OCI-LY1 (cell line): ENCODE measurements around the gene BAD.

Experiments used
- H2AFZ ChIP-seq: fragments of 200-600 bp; sonication (generic), shearing (Covaris generic); 2 replicates; pipeline ENCODE4 v1.6.0; 2014; ENCODE audit warnings: antibody characterized with exemption, mild to moderate bottlenecking, low read length
- H3F3A ChIP-seq: fragments of 200-600 bp; sonication (generic), shearing (Covaris generic); 2 replicates; pipeline ENCODE4 v1.6.0; 2014; ENCODE audit warnings: mild to moderate bottlenecking, antibody characterized with exemption, low read length, moderate library complexity; ENCODE audit not compliant: insufficient read depth
- H3K27ac ChIP-seq: fragments of 200-600 bp; sonication (generic); 2 replicates; pipeline ENCODE4 v1.5.1; 2014; ENCODE audit warnings: low read length, mixed run types, mild to moderate bottlenecking, low read depth; ENCODE audit not compliant: poor library complexity, severe bottlenecking
- H3K27me3 ChIP-seq: fragments of 200-600 bp; sonication (generic); 2 replicates; pipeline ENCODE4 v1.6.0; 2014; ENCODE audit warnings: antibody characterized with exemption, mild to moderate bottlenecking, low read length, moderate library complexity; ENCODE audit not compliant: insufficient read depth
- H3K36me3 ChIP-seq: fragments of 200-600 bp; sonication (generic); 2 replicates; pipeline ENCODE4 v1.6.1; 2014; ENCODE audit warnings: mild to moderate bottlenecking, antibody characterized with exemption, low read length, moderate library complexity, mixed read lengths; ENCODE audit not compliant: insufficient read depth
- H3K4me1 ChIP-seq: fragments of 200-600 bp; sonication (generic); 2 replicates; pipeline ENCODE4 v1.5.1; 2014; ENCODE audit warnings: mild to moderate bottlenecking, low read length, moderate library complexity; ENCODE audit not compliant: insufficient read depth, severe bottlenecking
- H3K4me2 ChIP-seq: fragments of 200-600 bp; sonication (generic), shearing (Covaris generic); 2 replicates; pipeline ENCODE4 v1.6.1; 2014; ENCODE audit warnings: low read length
- H3K4me3 ChIP-seq: fragments of 200-600 bp; sonication (generic); 2 replicates; pipeline ENCODE4 v1.5.1; 2014; ENCODE audit warnings: low read length, low read depth, mild to moderate bottlenecking, mixed read lengths; ENCODE audit not compliant: poor library complexity, severe bottlenecking
- H3K79me2 ChIP-seq: fragments of 200-600 bp; shearing (Covaris generic); 2 replicates; pipeline ENCODE4 v1.6.1; 2016; ENCODE audit warnings: mixed run types, low read length, mixed read lengths; ENCODE audit not compliant: insufficient read depth
- H3K9ac ChIP-seq: fragments of 200-600 bp; sonication (generic), shearing (Covaris generic); 2 replicates; pipeline ENCODE4 v1.6.1; 2014; ENCODE audit warnings: mild to moderate bottlenecking, low read length, mixed read lengths
- H3K9me2 ChIP-seq: fragments of 200-600 bp; sonication (generic), shearing (Covaris generic); 2 replicates; pipeline ENCODE4 v1.6.1; 2014; ENCODE audit warnings: low read depth, mild to moderate bottlenecking, low read length, mixed read lengths
- H3K9me3 ChIP-seq: fragments of 200-600 bp; shearing (Covaris generic); 2 replicates; pipeline ENCODE4 v1.6.1; 2014; ENCODE audit warnings: low read length, mixed read lengths
- H4K20me1 ChIP-seq: fragments of 200-600 bp; sonication (generic), shearing (Covaris generic); 2 replicates; pipeline ENCODE4 v1.6.0; 2016; ENCODE audit warnings: mild to moderate bottlenecking, low read length; ENCODE audit not compliant: insufficient read depth
- CTCF ChIP-seq: fragments of 200-600 bp; sonication (generic), shearing (Covaris generic); IDR thresholded peaks from 2 replicates; pipeline ENCODE4 v1.5.1; 2017; ENCODE audit warnings: mild to moderate bottlenecking, antibody characterized with exemption, low read length, moderate library complexity, mixed read lengths
- EZH2 ChIP-seq: fragments of 200-600 bp; sonication (generic), shearing (Covaris generic); IDR thresholded peaks from 2 replicates; pipeline ENCODE4 v1.8.0; 2017; ENCODE audit warnings: borderline replicate concordance, mixed run types, mild to moderate bottlenecking, antibody characterized with exemption, low read length, moderate library complexity, mixed read lengths

The BAD gene

DNA sequence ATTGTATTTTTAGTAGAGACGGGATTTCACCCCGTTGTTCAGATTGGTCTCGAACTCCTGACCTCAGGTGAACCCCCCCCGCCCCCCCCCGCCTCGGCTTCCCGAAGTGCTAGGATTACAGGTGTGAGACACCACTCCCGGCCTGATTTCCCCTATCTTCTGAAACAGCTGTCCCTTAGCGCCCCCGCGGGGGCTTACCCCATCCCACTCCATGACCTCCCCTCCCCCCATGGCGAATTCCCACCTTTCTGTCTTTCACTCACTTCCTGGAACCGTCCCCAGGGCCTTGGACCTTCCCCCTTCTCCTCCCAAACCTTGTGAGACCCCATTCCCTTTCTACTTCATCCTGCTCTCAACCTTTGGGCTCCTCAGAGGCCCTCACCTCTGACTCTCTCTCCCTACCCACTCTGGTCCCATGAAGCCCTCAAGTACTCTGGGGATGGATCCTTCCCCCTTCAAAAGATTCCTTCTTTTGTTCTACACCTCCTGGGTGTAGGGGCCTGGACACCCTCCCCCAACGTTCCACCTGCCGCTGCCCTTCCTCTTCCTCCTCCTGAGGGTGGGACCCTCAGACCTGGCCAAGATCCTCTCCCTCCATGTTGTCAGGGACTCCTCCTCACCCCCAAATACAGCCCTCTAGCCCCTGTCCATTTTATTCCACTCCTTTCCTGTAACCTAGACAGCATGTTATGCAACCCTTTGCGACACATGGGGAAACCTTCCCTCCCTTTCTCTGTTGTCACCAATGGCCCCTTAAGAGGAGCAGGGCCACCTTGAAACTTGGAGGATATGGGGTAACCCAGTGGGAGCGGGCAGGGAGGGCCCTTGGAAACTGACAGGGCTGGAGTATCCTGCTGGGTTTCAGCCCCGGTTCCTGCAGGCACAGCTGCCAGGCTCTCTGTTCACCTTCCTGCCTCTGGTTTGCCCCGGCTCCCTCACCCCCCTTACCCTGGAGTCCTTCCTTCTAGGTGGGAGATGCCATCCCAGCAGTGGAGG, 34.6 kb upstream of the BAD start:
- Histone ChIP-seq H3K27me3 (no peaks in the 10 kb centered on the region), H3K9me2 (no peaks in the 10 kb centered on the region), H3K4me3 (peak overlapping the region; percentile 89), H3K9me3 (no peaks in the 10 kb centered on the region), H3K4me1 (peaks cover 18% of the 10 kb centered on the region), H3K4me2 (peak overlapping the region; percentile 73), H3K9ac (peak overlapping the region; percentile 91), H3K27ac (peak overlapping the region; percentile 94), H3K79me2 (no peaks in the 10 kb centered on the region), H2AFZ (no peak overlapping the region), H3K36me3 (peaks cover 34% of the 10 kb centered on the region; the same call in 1 of the 2 replicates), H4K20me1 (no peaks in the 10 kb centered on the region), H3F3A (no peaks in the 10 kb centered on the region)
- no peak for TF ChIP-seq EZH2
- TF ChIP-seq CTCF, result no peak

DNA sequence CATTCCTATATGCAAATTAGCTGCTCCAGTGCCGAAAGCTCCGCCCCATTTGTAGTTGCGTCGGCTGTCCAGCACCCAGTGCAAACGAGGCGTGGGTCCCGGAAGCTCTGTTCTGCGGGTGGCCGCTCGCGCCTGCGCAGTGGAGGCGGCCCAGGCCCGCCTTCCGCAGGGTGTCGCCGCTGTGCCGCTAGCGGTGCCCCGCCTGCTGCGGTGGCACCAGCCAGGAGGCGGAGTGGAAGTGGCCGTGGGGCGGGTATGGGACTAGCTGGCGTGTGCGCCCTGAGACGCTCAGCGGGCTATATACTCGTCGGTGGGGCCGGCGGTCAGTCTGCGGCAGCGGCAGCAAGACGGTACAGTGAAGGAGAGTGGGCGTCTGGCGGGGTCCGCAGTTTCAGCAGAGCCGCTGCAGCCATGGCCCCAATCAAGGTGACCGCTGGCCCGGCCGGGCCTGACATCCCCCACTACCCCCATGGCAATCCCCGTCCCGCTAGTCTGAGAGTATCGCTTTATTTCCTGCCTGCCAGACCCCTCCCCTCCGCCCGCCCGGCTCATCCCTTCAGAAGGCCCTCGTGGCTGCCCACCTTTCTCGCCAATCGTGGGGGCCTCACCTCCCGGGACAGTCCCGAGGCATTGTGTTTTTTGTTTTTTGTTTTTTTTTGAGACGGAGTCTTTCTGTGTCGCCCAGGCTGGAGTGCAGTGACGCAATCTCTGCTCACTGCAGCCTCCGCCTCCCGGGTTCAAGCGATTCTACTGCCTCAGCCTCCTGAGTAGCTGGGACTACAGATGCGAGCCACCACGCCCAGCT, 33.7 kb upstream of the BAD start, which contains the start of gene PRDX5:
PRDX5 (plus strand) TSS at position 161 of the 805 bp plus-strand sequence; CDS start at position 256, 95 bp downstream.
- Histone ChIP-seq H3K9ac (peak within 1 kb of the TSS; percentile 91), H3K27ac (peak within 1 kb of the TSS; percentile 94), H3K27me3 (no peaks in the 10 kb centered on the region), H3K36me3 (peaks cover 37% of the 10 kb centered on the region; the same call in 1 of the 2 replicates), H3F3A (no peaks in the 10 kb centered on the region), H2AFZ (no peak within 1 kb of the TSS), H3K9me3 (no peaks in the 10 kb centered on the region), H3K4me2 (peak within 1 kb of the TSS; percentile 73), H3K79me2 (no peaks in the 10 kb centered on the region), H3K9me2 (no peaks in the 10 kb centered on the region), H3K4me3 (peak within 1 kb of the TSS; percentile 89), H4K20me1 (no peaks in the 10 kb centered on the region), H3K4me1 (peaks cover 18% of the 10 kb centered on the region)
- TF ChIP-seq CTCF, result peak; percentile 36; the same call in 1 of the 2 replicates
- no peak for TF ChIP-seq EZH2

GRCh38 chr11:64317325-64317960, 33.0 kb upstream of the BAD start, which contains the start of gene TRMT112:
TRMT112 (minus strand) TSS chr11:64317559; CDS start chr11:64317526, 33 bp downstream.
- Histone ChIP-seq H3K36me3 (peaks cover 44% of the 10 kb centered on the region; the same call in 1 of the 2 replicates), H3K27me3 (no peaks in the 10 kb centered on the region), H4K20me1 (no peaks in the 10 kb centered on the region), H3K4me3 (peak within 1 kb of the TSS; percentile 89), H3K9me2 (no peaks in the 10 kb centered on the region), H3K4me1 (peaks cover 18% of the 10 kb centered on the region), H3K27ac (peak within 1 kb of the TSS; percentile 94), H3F3A (no peaks in the 10 kb centered on the region), H3K9ac (peak within 1 kb of the TSS; percentile 91), H3K9me3 (no peaks in the 10 kb centered on the region), H3K4me2 (peak within 1 kb of the TSS; percentile 73), H3K79me2 (no peaks in the 10 kb centered on the region), H2AFZ (no peak within 1 kb of the TSS)
- no peak for TF ChIP-seq CTCF
- TF ChIP-seq EZH2, result no peak
